GOT3 (cell line): Measurements from ENCODE around the gene PTN.
"Not testable (repeated sequence)": the region's sequence is repeated elsewhere in the genome, so short reads cannot be mapped to it uniquely, and the experiment has no call there.

Source experiments
- DNase-seq: peaks from one replicate; lab custom pipeline; 2025; ENCODE audit warnings: mixed read lengths; lab: John Stamatoyannopoulos, UW

The PTN gene

GRCh38 chr7:137268001-137268865, 75.3 kb downstream of the PTN start:
- not testable (repeated sequence) for DNase-seq

DNA sequence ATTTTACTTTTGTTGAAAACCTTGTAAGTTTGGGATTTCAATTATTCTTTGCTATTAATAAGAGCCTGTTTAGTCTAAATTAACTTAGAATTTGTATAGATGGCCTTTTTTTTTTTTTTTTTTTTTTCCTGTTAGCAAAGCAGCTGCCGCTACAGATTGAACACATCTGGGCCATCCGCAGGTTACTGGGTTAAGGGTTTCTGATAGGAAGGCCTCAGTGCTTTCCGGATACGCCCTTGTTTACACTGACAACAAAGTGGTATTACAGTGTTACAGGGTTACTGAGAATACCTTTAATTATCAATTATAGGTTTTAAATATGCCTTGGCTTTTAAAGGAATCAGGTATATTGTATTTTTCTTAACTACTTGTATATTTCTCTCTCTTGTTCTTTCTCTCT, 76.8 kb downstream of the PTN start:
- no peak for DNase-seq

- not testable (repeated sequence) for DNase-seq
Observed at GRCh38 chr7:137265480-137265879, 78.1 kb downstream of the PTN start.

- DNase-seq: no peak
Observed at GRCh38 chr7:137262599-137262998, 80.9 kb downstream of the PTN start.

- DNase-seq: no peak
Observed at GRCh38 chr7:137258552-137258951, 85.0 kb downstream of the PTN start.

GRCh38 chr7:137254766-137255165, 88.8 kb downstream of the PTN start:
- DNase-seq: no peak

DNA sequence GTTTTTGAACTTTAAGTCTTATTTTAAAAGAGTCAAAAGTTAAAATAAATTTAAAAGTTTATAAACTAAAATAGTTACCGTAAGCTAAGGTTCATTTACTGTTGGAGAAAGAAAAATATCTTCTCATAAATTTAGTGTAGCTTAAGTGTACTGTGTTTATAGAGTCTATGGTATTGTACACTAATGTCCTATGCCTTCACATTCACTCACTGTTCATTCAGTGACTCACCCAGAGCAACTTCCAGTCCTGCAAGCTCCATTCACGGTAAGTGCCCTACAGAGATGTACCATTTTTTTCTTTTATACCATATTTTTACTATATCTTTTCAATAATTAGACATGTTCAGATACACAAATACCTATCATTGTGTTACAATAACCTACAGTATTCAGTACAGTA, 97.6 kb downstream of the PTN start:
- no peak for DNase-seq

DNA sequence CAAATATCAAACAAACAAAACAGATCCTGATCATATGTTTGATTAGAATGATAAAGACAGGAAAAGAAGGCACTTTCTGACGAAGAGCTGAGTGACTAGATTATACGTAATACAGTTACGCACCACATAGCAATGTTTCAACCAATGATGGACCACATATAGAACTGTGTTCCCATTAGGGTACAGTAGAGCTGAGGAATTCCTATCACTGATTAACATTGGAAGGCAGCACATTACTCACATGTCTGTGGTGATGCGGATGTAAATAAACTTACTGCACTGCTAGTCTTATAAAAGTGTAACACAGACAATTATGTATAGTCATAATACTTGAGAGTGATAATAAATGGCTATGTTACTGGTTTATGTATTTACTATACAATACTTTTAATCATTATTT, 98.3 kb downstream of the PTN start:
- no peak for DNase-seq

DNA sequence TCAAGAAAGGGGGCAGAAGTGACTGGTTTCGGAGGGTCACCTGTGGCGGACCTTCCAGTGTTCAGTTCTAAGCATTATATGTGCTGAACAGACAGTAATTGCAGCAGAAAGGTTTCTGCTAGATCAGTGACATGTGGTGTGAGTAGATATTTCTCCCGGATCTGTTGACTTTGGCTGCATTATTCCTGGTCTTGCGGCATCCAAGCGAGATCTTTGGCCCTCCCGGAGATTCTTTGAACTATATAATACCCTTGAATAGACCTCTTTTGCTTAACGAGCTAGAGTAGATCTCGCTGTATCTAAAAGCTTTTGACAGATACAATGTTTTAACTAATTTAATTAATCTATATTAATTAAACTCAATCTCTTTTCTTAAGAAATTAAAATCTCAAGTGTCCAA, 99.8 kb downstream of the PTN start:
- no peak for DNase-seq

DNA sequence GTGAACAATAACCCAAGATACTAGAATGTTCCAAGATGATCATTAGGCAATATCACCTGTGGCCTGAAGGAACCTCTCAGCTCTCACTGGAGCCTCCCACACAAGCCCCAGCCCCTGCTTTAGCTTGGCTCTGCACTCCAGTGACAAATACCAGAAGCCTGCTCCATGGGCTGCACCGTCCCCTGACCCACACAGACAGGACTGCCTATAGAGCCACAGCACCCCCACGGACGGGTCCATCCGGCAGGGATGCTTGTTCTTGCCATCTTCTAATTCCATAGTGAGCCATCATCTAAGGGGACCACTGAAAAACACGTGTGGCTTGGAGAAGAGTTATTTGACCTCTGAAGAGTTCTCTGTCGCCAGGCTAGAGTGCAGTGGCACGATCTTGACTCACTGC, 100.9 kb downstream of the PTN start:
- no peak for DNase-seq

GRCh38 chr7:137241655-137242360, 101.7 kb downstream of the PTN start:
- no peak for DNase-seq

DNA sequence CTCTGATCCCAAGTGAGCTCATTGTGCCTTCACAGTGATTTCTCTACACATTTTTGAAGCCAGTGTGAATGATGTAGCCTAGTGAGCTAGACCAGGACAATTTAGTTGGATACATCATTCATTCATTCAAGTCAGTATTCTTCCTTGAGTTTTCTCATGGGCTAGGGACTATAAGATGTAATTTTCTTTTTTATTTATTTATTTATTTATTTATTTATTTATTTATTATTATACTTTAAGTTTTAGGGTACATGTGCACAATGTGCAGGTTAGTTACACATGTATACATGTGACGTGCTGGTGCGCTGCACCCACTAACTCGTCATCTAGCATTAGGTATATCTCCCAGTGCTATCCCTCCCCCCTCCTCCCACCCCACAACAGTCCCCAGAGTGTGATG, 104.3 kb downstream of the PTN start:
- not testable (repeated sequence) for DNase-seq

GRCh38 chr7:137235434-137235833, 108.1 kb downstream of the PTN start:
- no peak for DNase-seq

- DNase-seq: no peak
Observed at GRCh38 chr7:137231167-137231566, 112.4 kb downstream of the PTN start.

- no peak for DNase-seq
Observed at GRCh38 chr7:137221467-137221866, 122.1 kb downstream of the PTN start.

DNA sequence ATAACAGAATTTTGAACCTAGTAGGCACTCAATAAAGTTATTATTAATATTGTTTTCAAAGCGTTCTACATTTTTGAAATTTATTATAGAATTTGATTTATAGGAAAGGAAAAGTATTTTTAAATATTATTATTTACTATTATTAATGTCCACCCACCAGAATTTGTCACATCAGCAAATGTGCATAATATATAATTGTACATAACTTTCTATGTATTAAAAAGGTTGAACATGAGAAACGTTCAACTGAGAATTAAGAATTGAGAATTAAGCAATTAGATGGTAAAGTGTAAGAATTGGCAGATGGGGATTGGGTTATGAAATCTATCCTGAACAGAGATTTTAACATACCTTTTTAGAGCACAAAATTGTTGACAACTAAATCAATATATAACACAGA, 129.8 kb downstream of the PTN start:
- DNase-seq: no peak

GRCh38 chr7:137209151-137209817, 134.2 kb downstream of the PTN start:
- DNase-seq: no peak

DNA sequence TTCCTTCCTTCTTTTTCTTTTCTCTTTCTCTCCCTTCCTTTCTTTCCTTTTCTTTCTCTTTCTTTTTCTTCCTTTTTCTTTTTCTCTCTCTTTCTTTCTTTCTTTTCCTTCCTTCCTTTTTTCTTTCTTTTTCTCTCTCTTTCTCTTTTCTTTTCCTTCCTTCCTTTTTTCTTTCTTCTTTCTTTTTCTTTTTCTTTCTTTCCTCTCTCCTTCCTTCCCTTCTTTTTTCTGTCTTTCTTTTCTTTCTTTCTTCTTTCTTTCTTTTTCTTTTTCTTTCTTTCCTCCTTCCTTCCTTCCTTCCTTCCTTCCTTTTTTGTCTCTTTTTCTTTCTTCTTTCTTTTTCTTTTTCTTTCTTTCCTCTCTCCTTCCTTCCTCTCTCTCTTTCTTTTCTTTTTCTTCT, 136.8 kb downstream of the PTN start:
- no peak for DNase-seq

GRCh38 chr7:137204246-137204645, 139.3 kb downstream of the PTN start:
- no peak for DNase-seq

GRCh38 chr7:137203351-137203750, 140.2 kb downstream of the PTN start:
- DNase-seq: no peak

DNA sequence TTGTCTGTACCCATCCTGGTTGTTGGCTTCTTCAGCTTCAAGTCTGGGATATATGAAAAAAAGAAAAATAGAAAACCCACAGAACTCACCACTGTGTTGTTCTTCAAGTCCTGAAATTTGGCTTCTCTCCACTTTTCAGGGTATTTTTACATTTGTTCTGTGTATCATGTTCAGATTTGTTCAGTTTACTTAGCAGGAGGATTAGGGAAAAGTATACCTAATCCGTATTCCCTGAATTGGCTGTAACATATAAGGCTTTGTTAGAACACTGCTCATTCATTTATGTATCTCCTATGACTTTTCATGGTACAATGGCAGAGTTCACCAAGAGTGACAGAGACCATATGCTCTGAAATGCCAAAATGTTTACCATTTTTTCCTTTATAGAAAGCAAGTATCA, 146.9 kb downstream of the PTN start:
- DNase-seq: no peak

GRCh38 chr7:137195996-137196395, 147.5 kb downstream of the PTN start:
- DNase-seq: no peak

DNA sequence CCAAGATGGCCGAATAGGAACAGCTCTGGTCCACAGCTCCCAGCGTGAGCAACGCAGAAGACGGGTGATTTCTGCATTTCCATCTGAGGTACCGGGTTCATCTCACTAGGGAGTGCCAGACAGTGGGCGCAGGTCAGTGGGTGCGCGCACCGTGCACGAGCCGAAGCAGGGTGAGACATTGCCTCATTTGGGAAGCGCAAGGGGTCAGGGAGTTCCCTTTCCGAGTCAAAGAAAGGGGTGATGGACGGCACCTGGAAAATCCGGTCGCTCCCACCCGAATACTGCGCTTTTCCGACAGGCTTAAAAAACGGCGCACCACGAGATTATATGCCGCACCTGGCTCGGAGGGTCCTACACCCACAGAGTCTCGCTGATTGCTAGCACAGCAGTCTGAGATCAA, 161.9 kb downstream of the PTN start:
- DNase-seq: not testable (repeated sequence)
